Kidney (tissue), 14 donors: ENCODE results near the gene NCOA7. TPM values are rescaled to one million over a fixed set of nuclear protein-coding genes. Genes with fewer than 3 reads are reported as not detected.

Source experiments
- DNase-seq, 5 donors: peaks; one replicate each; pipeline ENCODE4 v3.0.0-alpha.2; 2013 to 2020
- FAIRE-seq: peaks from 2 replicates; lab custom pipeline; 2012; peaks lifted over from hg19 to GRCh38; lab: Jason Lieb, UNC
- H3K27ac ChIP-seq, 2 donors: one replicate each; pipeline ENCODE4 v1.7.0; 2013; ENCODE audit warnings: low read depth in 2 of 2, low read length in 2 of 2, inconsistent platforms in 1 of 2
- H3K27me3 ChIP-seq: one replicate; pipeline ENCODE4 v1.7.1; 2013; ENCODE audit warnings: low read length, inconsistent platforms; ENCODE audit not compliant: control insufficient read depth, insufficient read depth
- H3K36me3 ChIP-seq, 3 donors: one replicate each; pipeline versions ENCODE4 v1.7.0 to v1.7.1; 2013; ENCODE audit warnings: low read length in 3 of 3, control low read depth in 1 of 3, inconsistent platforms in 1 of 3; ENCODE audit not compliant: insufficient read depth in 3 of 3, control insufficient read depth in 2 of 3
- H3K4me1 ChIP-seq, 3 donors: one replicate each; pipeline versions ENCODE4 v1.7.0 to v1.7.1; 2013; ENCODE audit warnings: low read length in 3 of 3, inconsistent platforms in 1 of 3, low read depth in 1 of 3; ENCODE audit not compliant: control insufficient read depth in 2 of 3, insufficient read depth in 2 of 3
- H3K4me3 ChIP-seq, 3 donors: one replicate each; pipeline versions ENCODE4 v1.7.0 to v1.8.1; 2013; ENCODE audit warnings: low read length in 3 of 3, control low read depth in 1 of 3, inconsistent platforms in 1 of 3
- H3K9ac ChIP-seq, 3 donors: one replicate each; pipeline versions ENCODE4 v1.7.0 to v1.7.1; 2013; ENCODE audit warnings: low read length in 3 of 3, control low read depth in 1 of 3, inconsistent platforms in 1 of 3
- H3K9me3 ChIP-seq, 3 donors: one replicate each; pipeline versions ENCODE4 v1.7.0 to v1.7.1; 2013; ENCODE audit warnings: low read length in 3 of 3, control low read depth in 1 of 3, inconsistent platforms in 1 of 3; ENCODE audit not compliant: control insufficient read depth in 2 of 3, insufficient read depth in 1 of 3
- intact Hi-C: fragments of 100-400 bp; cut with DNase I; formaldehyde crosslinking; loops from one replicate; pipeline ENCODE4 v1.11.1; 2022
- polyA plus RNA-seq: library from polyadenylated mRNA; stranded (reverse); fragments of 350-450 nt; fragmentation: Illumina TruSeq; extraction: RNeasy Lipid Tissue Mini Kit (QIAGEN cat#74804); gene quantifications from one replicate; pipeline ENCODE4 v1.2.3, GENCODE V29; 2014; ENCODE audit warnings: low read depth, low replicate concordance; ENCODE audit not compliant: insufficient read depth
- total RNA-seq: library from RNA; stranded (reverse); fragmentation: NEBNext Ultra II Directional; extraction: Animal tissue kit (Norgen Biotek cat#: 25700); gene quantifications from one replicate; pipeline ENCODE4 v1.2.1, GENCODE V29; 2021
- TF ChIP-seq, protein P1 (sequence below): IDR thresholded peaks from 3 replicates; pipeline ENCODE4 v1.5.1; 2012; ENCODE audit warnings: mild to moderate bottlenecking, moderate library complexity, borderline replicate concordance; ENCODE audit not compliant: insufficient read depth; ENCODE audit errors: extremely low read depth
- donor health status: control.
- donor health status: control.
- donor health status: control.
- donor health status: control.
- donor health status: control.
- donor health status: DM: yes; HTN: yes; CAD: no.
- donor health status: Normal renal cell carcinoma (clear cell type).

The NCOA7 gene
- total and polyA plus RNA-seq, 2 donors from 2014 or later: 21.0 to 135 TPM

DNA sequence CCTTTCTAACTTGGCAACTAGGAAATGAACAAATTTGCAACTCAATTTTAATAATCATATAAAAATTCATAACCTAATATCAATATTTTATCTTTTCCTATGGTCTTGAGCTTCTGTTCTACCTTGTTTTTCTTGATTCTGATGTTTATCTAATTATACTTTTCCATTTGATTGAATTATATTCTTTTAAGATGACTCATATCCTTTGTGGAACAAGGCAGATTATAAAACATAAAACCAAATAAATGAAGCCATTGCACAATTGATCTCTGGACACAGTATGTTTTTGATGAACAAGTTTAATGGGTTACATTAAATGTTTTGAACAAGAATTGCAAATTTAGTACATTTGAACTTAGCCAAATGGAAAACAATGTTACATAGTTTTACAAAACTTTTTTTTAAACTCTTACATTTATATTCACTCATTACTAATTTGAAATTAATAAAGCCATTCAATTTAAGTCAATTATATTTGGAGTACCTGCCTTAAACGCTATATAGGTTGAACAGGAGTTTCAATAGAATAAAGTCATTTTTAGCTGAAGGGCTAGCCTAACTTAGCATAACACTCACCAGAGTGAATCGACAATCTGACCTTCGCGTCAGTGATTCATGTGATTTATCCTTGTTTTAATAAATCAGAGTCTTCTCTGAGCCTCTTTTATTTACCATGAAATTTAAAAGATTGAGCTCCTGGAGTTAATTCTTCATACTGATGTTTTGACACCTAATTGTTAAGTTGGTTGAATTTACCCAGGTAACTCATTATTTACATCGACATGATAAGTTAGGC, 3.8 kb downstream of the NCOA7 start:
- Histone ChIP-seq H3K36me3 (no peaks in the 10 kb centered on the region), H3K9ac (no peak overlapping the region), H3K4me3 (no peak overlapping the region), H3K27me3 (no peaks in the 10 kb centered on the region), H3K27ac (no peak overlapping the region), H3K9me3 (no peaks in the 10 kb centered on the region), H3K4me1 (peaks cover 0 to 15% (median 9%) of the 10 kb centered on the region in 3 donors)
- intact Hi-C loops: loop anchor here (10.0 kb wide), 1 partner anchor 60 kb away; no protein-coding TSS in a partner anchor
- DNase-seq (no peak), FAIRE-seq (peak; percentile 76)
- TF ChIP-seq, protein P1, sequence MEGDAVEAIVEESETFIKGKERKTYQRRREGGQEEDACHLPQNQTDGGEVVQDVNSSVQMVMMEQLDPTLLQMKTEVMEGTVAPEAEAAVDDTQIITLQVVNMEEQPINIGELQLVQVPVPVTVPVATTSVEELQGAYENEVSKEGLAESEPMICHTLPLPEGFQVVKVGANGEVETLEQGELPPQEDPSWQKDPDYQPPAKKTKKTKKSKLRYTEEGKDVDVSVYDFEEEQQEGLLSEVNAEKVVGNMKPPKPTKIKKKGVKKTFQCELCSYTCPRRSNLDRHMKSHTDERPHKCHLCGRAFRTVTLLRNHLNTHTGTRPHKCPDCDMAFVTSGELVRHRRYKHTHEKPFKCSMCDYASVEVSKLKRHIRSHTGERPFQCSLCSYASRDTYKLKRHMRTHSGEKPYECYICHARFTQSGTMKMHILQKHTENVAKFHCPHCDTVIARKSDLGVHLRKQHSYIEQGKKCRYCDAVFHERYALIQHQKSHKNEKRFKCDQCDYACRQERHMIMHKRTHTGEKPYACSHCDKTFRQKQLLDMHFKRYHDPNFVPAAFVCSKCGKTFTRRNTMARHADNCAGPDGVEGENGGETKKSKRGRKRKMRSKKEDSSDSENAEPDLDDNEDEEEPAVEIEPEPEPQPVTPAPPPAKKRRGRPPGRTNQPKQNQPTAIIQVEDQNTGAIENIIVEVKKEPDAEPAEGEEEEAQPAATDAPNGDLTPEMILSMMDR: no peak

DNA sequence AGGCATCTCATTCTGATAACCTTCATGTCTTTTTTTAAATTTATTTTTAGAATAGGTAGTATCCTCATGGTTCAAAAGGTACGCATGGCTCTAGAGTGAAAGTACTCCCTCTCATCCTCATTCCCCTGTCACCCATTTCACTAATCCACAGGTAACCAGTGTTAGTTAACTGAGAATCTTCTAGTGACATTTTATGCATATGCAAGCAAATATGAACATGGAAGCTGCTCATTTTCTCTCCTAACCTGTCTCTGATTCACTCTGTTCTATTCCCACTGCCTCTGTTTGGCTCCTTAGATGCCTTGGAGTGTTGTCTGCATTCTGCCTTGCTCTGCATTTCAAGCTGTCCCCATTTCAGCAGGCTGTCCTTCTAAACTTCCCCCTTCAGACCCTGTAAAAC, 4.5 kb downstream of the NCOA7 start:
- Histone ChIP-seq H3K36me3 (no peaks in the 10 kb centered on the region), H3K4me3 (no peak overlapping the region), H3K4me1 (peaks cover 0 to 10% (median 2%) of the 10 kb centered on the region in 3 donors), H3K9me3 (no peaks in the 10 kb centered on the region), H3K27me3 (no peaks in the 10 kb centered on the region), H3K27ac (no peak overlapping the region), H3K9ac (no peak overlapping the region)
- TF ChIP-seq, protein P1: no peak
- intact Hi-C loops: loop anchor here (10.0 kb wide), 1 partner anchor 60 kb away; no protein-coding TSS in a partner anchor
- FAIRE-seq (no peak), DNase-seq (no peak)

DNA sequence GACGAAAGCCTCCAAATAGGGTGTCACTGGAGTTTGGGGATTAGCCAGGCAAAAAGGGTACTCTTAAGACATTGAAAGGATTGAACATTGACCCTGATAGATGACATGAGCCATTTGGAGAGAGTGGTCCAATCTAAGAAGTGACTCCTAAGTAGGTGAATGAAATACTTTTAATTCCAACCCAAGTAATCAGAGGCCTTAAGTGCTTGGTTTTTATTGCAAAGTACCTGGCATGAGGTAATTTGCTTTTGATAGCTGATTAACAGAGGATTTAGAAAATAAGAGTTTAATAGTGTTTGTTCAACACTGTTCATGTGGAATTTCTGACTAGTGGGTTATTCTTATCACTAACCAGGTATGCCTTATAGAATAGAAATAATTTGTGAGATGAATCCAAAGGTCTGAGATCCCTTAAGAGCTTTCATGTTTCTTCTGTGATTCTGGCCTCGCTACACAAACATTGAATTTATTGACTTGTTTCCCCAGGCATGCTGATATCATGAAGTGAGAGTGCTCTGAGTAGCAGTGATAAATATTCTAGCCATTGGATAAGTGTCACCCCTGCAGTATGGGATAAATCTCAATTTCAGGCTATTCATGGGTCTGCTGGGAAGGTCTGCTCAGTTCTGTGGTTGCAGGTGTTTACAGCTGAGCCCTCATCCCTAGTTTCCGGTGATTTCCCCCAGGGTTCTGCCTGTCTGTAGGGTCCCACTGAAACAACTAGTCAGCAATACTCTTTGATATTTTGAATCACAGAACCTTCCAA, 6.5 kb downstream of the NCOA7 start:
- Histone ChIP-seq H3K27ac (no peak overlapping the region), H3K27me3 (no peaks in the 10 kb centered on the region), H3K9ac (no peak overlapping the region), H3K36me3 (no peaks in the 10 kb centered on the region), H3K9me3 (no peaks in the 10 kb centered on the region), H3K4me3 (no peak overlapping the region), H3K4me1 (peaks cover 0 to 10% (median 0%) of the 10 kb centered on the region in 3 donors)
- DNase-seq (no peak), FAIRE-seq (no peak)
- TF ChIP-seq, protein P1: no peak
- intact Hi-C loops: loop anchor here (10.0 kb wide), 1 partner anchor 57 kb away; no protein-coding TSS in a partner anchor
